Endothelial cell of coronary artery (primary cell): ENCODE measurements around the gene LCE1A. TPM values are rescaled to one million over a fixed set of nuclear protein-coding genes. Genes with fewer than 3 reads are reported as not detected.

Experiments used
- total RNA-seq: library from RNA; depleted of rRNA; stranded (reverse); fragments of >200 nt; gene quantifications from 2 replicates; pipeline ENCODE4 v1.2.3, GENCODE V29; 2014

Gene LCE1A, protein sequence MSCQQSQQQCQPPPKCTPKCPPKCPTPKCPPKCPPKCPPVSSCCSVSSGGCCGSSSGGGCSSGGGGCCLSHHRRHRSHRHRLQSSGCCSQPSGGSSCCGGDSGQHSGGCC
- not detected in 2 replicates for total RNA-seq

DNA sequence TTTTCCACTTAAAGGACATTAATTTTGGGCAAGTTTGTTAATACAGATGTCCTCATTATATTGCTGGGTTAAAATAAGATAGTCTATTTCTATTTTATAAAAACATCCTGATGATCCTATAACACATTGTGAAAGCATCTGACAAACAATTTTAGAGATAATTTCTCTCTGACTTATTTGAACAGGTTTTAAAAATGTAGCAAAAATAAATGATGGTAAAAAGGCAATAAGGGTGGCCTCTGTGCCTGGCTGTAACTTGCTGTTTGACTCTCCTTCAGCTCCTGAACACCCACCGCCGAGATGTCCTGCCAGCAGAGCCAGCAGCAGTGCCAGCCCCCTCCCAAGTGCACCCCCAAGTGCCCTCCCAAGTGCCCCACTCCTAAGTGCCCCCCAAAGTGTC, at the start of gene LCE1A:
Gene LCE1A, plus strand, starts transcription at position 301 of the 400 bp plus-strand sequence. Its CDS starts 0 bp downstream, at position 301.

DNA sequence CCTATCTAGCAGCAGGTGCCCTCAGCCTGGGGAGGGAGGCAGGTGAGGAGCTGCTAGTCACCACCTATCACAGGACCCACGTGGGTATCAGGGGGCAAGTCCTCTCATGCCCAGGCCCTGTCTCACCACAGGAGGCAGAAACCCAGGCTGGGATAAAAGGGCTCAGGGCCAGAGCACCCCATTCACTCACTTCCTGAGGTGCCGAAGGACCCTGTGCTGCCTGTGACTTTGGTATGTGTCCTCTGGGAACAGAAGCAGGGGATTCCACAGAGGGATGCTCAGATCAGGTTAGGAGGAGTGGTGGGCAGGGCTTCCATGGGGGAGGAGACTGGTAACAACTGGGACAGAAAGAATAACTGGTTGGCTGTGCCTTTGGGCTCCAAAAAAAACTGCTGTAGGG, 41.2 kb upstream of the LCE1A start, which contains the start of gene LCE1E:
Gene LCE1E, plus strand, starts transcription at position 181 of the 400 bp plus-strand sequence. CDS start 1,043 bp downstream, outside the sequence.

DNA sequence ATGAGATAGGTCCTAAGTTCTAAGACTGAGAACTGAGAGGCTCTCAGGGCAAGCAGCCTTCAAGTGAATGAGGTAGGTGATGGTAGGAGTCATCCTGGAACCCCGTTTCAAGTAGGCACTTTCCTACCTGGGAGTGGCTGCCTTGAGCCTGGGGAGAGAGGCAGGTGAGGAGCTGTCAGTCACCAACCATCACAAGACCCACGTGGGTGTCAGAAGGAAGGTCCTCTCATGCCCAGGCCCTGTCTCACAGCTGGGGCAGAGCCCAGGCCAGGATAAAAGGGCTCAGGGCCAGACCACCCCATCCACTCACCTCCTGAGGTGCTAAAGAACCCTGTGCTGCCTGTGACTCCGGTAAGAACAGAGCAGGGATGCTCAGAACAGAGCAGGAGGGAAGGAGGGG, 30.9 kb upstream of the LCE1A start, which contains the start of gene LCE1D:
Gene LCE1D, plus strand, starts transcription at position 301 of the 400 bp plus-strand sequence. CDS start 1,074 bp downstream, outside the sequence.

DNA sequence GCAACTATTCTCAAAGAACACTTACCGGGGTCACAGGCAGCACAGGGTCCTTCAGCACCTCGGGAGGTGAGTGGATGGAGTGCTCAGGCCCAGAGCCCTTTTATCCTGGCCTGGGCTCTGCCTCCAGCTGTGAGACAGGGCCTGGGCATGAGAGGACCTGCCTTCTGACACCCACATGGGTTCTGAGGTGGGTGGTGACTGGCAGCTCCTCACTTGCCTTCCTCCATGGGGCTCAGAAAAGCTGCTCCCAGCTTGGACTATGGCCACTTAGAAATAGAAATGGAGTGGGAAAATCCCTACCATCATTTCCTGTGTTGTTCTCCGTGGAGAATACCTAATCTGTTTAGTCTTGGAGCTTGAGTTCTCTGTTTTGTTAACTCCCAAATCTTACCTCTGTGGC, 20.7 kb upstream of the LCE1A start, which contains the start of gene LCE1C:
Gene LCE1C, minus strand, starts transcription at position 76 of the 400 bp plus-strand sequence. CDS start 1,173 bp downstream, outside the sequence.

DNA sequence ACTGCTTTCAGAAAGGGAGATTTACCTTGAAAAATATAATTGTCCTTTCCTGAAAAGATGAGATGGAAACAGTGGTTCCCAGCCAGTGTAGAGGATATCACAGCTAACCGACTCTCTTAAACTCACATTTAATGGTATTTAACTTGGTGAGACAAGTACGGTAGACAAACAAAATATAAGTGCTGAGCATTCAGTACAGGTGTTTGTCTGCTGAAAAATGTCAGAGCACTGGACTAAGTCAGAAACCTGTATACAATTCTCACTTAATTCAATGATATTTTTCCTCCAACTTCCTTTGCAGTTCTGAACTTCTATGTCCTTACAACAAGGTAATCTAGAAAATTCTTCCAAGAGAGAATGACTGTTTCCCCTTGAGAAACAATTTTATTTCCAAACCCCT, 15.6 kb upstream of the LCE1A start, which contains the start of gene LCE1B:
Gene LCE1B, plus strand, starts transcription at position 301 of the 400 bp plus-strand sequence. CDS start 476 bp downstream, outside the sequence.

DNA sequence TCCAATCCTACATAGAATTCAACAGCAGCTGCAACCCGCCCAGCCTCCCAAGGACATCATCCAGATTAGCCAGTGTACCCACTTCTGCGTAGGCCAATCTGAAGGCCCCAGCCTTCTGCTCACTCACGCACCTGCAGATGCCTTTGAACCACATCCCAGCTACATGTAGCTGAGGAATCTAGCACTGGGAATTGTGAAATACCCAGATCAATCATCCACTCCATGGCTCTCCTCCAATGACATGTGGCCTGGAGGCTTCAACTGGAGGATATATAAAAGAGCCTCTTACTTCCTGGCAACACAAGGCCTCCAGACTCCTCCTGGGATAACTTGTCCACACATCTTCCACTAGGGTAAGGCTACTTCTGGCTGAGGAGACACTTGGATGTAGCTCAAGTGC, 15.3 kb downstream of the LCE1A start, which contains the start of gene LCE6A:
Gene LCE6A, plus strand, starts transcription at position 301 of the 400 bp plus-strand sequence. CDS start 665 bp downstream, outside the sequence.

DNA sequence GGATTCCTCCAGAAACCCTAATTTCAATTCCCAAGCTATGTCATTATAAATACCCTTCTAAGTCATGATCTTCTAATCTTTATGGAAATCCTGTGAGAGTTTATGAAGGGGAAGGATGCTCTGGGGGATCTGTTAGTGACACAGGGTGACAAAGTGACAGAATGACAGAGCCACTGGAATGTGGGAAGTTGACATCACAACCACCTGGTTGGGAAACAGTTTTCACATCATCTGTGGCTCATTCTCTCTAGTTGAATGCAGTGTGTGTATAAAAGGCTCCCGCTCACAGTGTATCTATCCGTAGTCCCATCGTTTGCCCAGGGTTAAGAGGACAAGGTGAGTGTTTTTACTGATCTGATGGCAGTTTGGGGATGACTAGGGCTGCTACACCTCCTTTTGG, 32.4 kb downstream of the LCE1A start, which contains the start of gene LCE7A:
Gene LCE7A, plus strand, starts transcription at position 301 of the 400 bp plus-strand sequence. CDS start 702 bp downstream, outside the sequence.

Other genes starting within 250 kb of the LCE1A start
- gene LCE3D, start 247.0 kb upstream of the LCE1A start, total RNA-seq: not detected in 2 replicates
- not detected in 2 replicates for gene LCE3C, start 227.2 kb upstream of the LCE1A start, total RNA-seq
- not detected in 2 replicates for gene LCE3B, start 213.7 kb upstream of the LCE1A start, total RNA-seq
- gene LCE3A, start 204.4 kb upstream of the LCE1A start, total RNA-seq: not detected in 2 replicates
- gene LCE2D, start 164.1 kb upstream of the LCE1A start, total RNA-seq: not detected in 2 replicates
- gene LCE2C, start 152.2 kb upstream of the LCE1A start, total RNA-seq: not detected in 2 replicates
- gene LCE2B, start 141.3 kb upstream of the LCE1A start, total RNA-seq: not detected in 2 replicates
- gene LCE2A, start 129.1 kb upstream of the LCE1A start, total RNA-seq: not detected in 2 replicates
- not detected in 2 replicates for gene LCE4A, start 119.3 kb upstream of the LCE1A start, total RNA-seq
- gene KPRP, start 69.4 kb upstream of the LCE1A start, total RNA-seq: not detected in 2 replicates
- gene LCE1F, start 52.3 kb upstream of the LCE1A start, total RNA-seq: not detected in 2 replicates
- not detected in 2 replicates for gene LCE1E, start 41.2 kb upstream of the LCE1A start, total RNA-seq
- gene LCE1D, start 30.8 kb upstream of the LCE1A start, total RNA-seq: not detected in 2 replicates
- not detected in 2 replicates for gene LCE1C, start 20.8 kb upstream of the LCE1A start, total RNA-seq
- gene LCE1B, start 15.5 kb upstream of the LCE1A start, total RNA-seq: not detected in 2 replicates
- not detected in 2 replicates for gene LCE6A, start 15.4 kb downstream of the LCE1A start, total RNA-seq
- not detected in 2 replicates for gene LCE7A, start 32.5 kb downstream of the LCE1A start, total RNA-seq
- gene SMCP, start 50.8 kb downstream of the LCE1A start, total RNA-seq: not detected in 2 replicates
- not detected in 2 replicates for gene IVL, start 81.1 kb downstream of the LCE1A start, total RNA-seq
- not detected in 2 replicates for gene SPRR5, start 119.7 kb downstream of the LCE1A start, total RNA-seq
- not detected in 2 replicates for gene SPRR4, start 143.2 kb downstream of the LCE1A start, total RNA-seq
- gene SPRR1A, start 156.6 kb downstream of the LCE1A start, total RNA-seq: not detected in 2 replicates
- gene SPRR3, start 174.3 kb downstream of the LCE1A start, total RNA-seq: not detected in 2 replicates
- gene SPRR1B, start 203.7 kb downstream of the LCE1A start, total RNA-seq: not detected in 2 replicates
- not detected in 2 replicates for gene SPRR2D, start 213.6 kb downstream of the LCE1A start, total RNA-seq
- gene SPRR2A, start 230.0 kb downstream of the LCE1A start, total RNA-seq: not detected in 2 replicates
- not detected in 2 replicates for gene SPRR2B, start 244.1 kb downstream of the LCE1A start, total RNA-seq